ENCODE results near the gene UROD. TPM values are rescaled to one million over a fixed set of nuclear protein-coding genes. Genes with fewer than 3 reads are reported as not detected.

The UROD gene
- total RNA-seq, 4 donors from 2014 or later, result 45.4 to 65.9 (median 57.2) TPM

GRCh38 chr1:45003741-45004140 is 8.3 kb upstream of the UROD start:
- no peaks in the 10 kb centered on the region for H3K9me3 ChIP-seq
- peaks cover 8% of the 10 kb centered on the region for H3K4me1 ChIP-seq
- no peak overlapping the region for H3K4me3 ChIP-seq
- no peak for DNase-seq (ENCODE audit: low spot score in 2 of 2)
- 86% methylated on average over 14 of the region's 14 CpGs for WGBS
- H3K36me3 ChIP-seq, result peaks cover 72% of the 10 kb centered on the region
- H3K27me3 ChIP-seq, result no peaks in the 10 kb centered on the region
- TF ChIP-seq EP300 (IDR thresholded peaks at IDR 0.05) (no peak), POLR2A (IDR thresholded peaks at IDR 0.05) (no peak), POLR2AphosphoS5 (IDR thresholded peaks at IDR 0.05) (no peak), CTCF (IDR thresholded peaks at IDR 0.05) (no peak)
- H3K27ac ChIP-seq, result no peak overlapping the region

- H3K4me1 ChIP-seq, result peaks cover 15% of the 10 kb centered on the region
- no peaks in the 10 kb centered on the region for H3K27me3 ChIP-seq
- DNase-seq (ENCODE audit: low spot score in 2 of 2), result no peak
- 90% methylated on average over 7 of the region's 7 CpGs for WGBS
- TF ChIP-seq POLR2A (IDR thresholded peaks at IDR 0.05) (no peak), EP300 (IDR thresholded peaks at IDR 0.05) (no peak), CTCF (IDR thresholded peaks at IDR 0.05) (no peak), POLR2AphosphoS5 (IDR thresholded peaks at IDR 0.05) (no peak)
- H3K4me3 ChIP-seq, result no peak overlapping the region
- no peak overlapping the region for H3K27ac ChIP-seq
- H3K9me3 ChIP-seq, result no peaks in the 10 kb centered on the region
- peaks cover 79% of the 10 kb centered on the region for H3K36me3 ChIP-seq
These were observed 7.7 kb upstream of the UROD start for GRCh38 chr1:45004281-45004920.

GRCh38 chr1:45005761-45006160 is 6.3 kb upstream of the UROD start:
- no peak overlapping the region for H3K4me3 ChIP-seq
- TF ChIP-seq EP300 (IDR thresholded peaks at IDR 0.05), result no peak
- TF ChIP-seq CTCF (IDR thresholded peaks at IDR 0.05), result no peak
- TF ChIP-seq POLR2A (IDR thresholded peaks at IDR 0.05), result no peak
- no peak for TF ChIP-seq POLR2AphosphoS5 (IDR thresholded peaks at IDR 0.05)
- no peaks in the 10 kb centered on the region for H3K27me3 ChIP-seq
- no peak for DNase-seq (ENCODE audit: low spot score in 2 of 2)
- WGBS, result 83% methylated on average over 6 of the region's 6 CpGs
- no peak overlapping the region for H3K27ac ChIP-seq
- peaks cover 26% of the 10 kb centered on the region for H3K4me1 ChIP-seq
- peaks cover 81% of the 10 kb centered on the region for H3K36me3 ChIP-seq
- no peaks in the 10 kb centered on the region for H3K9me3 ChIP-seq

GRCh38 chr1:45007311-45007710 is 4.7 kb upstream of the UROD start:
- no peak for DNase-seq (ENCODE audit: low spot score in 2 of 2)
- 88% methylated on average over 11 of the region's 11 CpGs for WGBS
- Histone ChIP-seq H3K27me3 (no peaks in the 10 kb centered on the region), H3K36me3 (peaks cover 74% of the 10 kb centered on the region), H3K27ac (no peak overlapping the region), H3K4me3 (no peak overlapping the region), H3K9me3 (no peaks in the 10 kb centered on the region), H3K4me1 (peaks cover 30% of the 10 kb centered on the region)
- TF ChIP-seq POLR2AphosphoS5 (IDR thresholded peaks at IDR 0.05) (no peak), POLR2A (IDR thresholded peaks at IDR 0.05) (no peak), EP300 (IDR thresholded peaks at IDR 0.05) (no peak), CTCF (IDR thresholded peaks at IDR 0.05) (no peak)

- Histone ChIP-seq H3K27me3 (no peaks in the 10 kb centered on the region), H3K36me3 (peaks cover 66% of the 10 kb centered on the region), H3K9me3 (no peaks in the 10 kb centered on the region), H3K27ac (no peak overlapping the region), H3K4me3 (no peak overlapping the region), H3K4me1 (peaks cover 38% of the 10 kb centered on the region)
- no peak for DNase-seq (ENCODE audit: low spot score in 2 of 2)
- 85% methylated on average over 3 of the region's 3 CpGs for WGBS
- TF ChIP-seq CTCF (IDR thresholded peaks at IDR 0.05) (no peak), POLR2AphosphoS5 (IDR thresholded peaks at IDR 0.05) (no peak), EP300 (IDR thresholded peaks at IDR 0.05) (no peak), POLR2A (IDR thresholded peaks at IDR 0.05) (no peak)
These were observed 4.0 kb upstream of the UROD start for GRCh38 chr1:45008076-45008475.
